GM12891 (cell line): ENCODE results near the gene NOL9.

Experiments used
- DNase-seq: peaks from one replicate; pipeline ENCODE4 v3.0.0; 2011; ENCODE audit warnings: low spot score; ENCODE audit not compliant: insufficient read length
- FAIRE-seq: peaks from 2 replicates; lab custom pipeline; 2011; peaks lifted over from hg19 to GRCh38; lab: Jason Lieb, UNC
- PAX5 ChIP-seq: IDR thresholded peaks from 2 replicates; pipeline ENCODE4 v1.6.1; 2011; ENCODE audit warnings: low read length, moderate library complexity, mild to moderate bottlenecking; ENCODE audit not compliant: insufficient read depth, severe bottlenecking
- POLR2A ChIP-seq: IDR thresholded peaks from 2 replicates; pipeline ENCODE4 v1.6.1; 2011; ENCODE audit warnings: low read depth, low read length, control low read depth
- POLR2AphosphoS5 ChIP-seq: IDR thresholded peaks from 2 replicates; pipeline ENCODE4 v1.6.1; 2011; ENCODE audit warnings: low read depth, low read length, control low read depth
- POU2F2 ChIP-seq: IDR thresholded peaks from 2 replicates; pipeline ENCODE4 v1.6.1; 2011; ENCODE audit warnings: low read depth, mild to moderate bottlenecking, control low read depth, low read length, moderate library complexity
- SPI1 ChIP-seq: IDR thresholded peaks from 2 replicates; pipeline ENCODE4 v1.6.1; 2011; ENCODE audit warnings: low read depth, low read length, control low read depth
- TAF1 ChIP-seq: IDR thresholded peaks from 2 replicates; pipeline ENCODE4 v1.6.1; 2011; ENCODE audit warnings: low read depth, low read length, control low read depth

Gene NOL9

DNA sequence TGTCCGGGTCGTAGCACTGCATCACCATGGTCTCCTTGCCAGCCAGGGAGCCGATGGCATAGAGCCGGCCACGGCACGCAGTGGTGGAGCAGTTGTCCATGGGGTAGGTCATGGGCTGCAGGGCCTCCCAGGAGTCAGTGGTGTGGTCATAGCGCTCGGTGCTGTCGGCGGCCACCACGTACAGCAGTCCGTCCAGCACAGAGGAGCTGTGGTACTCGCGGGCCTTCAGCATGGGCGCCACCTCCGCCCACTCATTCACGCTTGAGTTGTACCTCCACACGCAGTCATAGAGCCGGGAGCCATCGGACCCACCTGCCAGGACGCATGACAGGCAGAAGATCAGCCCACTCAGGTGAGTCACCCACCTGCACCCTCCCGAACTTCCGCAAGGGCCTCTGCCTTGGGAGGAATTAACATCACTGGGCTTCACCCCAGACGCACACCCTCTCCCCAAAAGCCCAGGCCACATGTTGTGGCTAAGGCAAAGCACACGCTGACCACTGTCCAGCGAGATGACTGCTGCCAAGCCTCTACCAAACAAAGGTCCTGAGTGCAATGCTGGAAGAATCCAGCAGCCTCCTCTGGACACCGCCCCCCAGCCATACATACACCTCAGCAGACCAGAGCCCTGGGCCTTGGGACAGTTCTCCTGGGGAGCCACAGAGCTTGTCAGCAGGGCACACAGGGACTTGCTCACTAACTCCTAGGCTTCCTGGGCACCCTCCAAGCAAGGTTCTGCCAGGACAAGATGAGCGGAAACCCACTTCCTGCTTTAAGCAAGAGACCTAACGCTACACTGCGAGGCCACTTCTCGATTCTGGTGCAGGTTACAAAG is 45.0 kb upstream of the NOL9 start:
- TF ChIP-seq SPI1 (peak; percentile 73), PAX5 (no peak)
- DNase-seq: no peak

DNA sequence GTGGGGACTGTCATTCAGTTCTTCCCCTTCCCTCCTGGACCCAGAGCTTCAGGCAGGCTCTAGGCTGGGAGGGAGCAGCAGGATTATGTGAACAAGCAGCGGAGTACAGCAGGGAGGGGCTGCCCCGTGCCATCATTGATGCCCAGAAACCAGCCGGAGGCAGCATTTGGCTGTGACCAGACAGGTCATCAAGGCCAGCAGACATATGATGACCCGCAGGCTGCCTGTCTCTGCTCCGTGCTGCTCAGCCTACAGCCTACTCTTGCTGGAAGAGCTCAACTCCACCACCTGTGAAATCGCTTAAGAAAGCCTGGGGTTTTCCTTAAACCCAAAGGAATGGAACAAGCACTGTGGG is 43.4 kb upstream of the NOL9 start:
- no peak for FAIRE-seq

More for the DNA sequence above, 45.0 kb upstream of the NOL9 start:
- peak; percentile 57 for FAIRE-seq

DNA sequence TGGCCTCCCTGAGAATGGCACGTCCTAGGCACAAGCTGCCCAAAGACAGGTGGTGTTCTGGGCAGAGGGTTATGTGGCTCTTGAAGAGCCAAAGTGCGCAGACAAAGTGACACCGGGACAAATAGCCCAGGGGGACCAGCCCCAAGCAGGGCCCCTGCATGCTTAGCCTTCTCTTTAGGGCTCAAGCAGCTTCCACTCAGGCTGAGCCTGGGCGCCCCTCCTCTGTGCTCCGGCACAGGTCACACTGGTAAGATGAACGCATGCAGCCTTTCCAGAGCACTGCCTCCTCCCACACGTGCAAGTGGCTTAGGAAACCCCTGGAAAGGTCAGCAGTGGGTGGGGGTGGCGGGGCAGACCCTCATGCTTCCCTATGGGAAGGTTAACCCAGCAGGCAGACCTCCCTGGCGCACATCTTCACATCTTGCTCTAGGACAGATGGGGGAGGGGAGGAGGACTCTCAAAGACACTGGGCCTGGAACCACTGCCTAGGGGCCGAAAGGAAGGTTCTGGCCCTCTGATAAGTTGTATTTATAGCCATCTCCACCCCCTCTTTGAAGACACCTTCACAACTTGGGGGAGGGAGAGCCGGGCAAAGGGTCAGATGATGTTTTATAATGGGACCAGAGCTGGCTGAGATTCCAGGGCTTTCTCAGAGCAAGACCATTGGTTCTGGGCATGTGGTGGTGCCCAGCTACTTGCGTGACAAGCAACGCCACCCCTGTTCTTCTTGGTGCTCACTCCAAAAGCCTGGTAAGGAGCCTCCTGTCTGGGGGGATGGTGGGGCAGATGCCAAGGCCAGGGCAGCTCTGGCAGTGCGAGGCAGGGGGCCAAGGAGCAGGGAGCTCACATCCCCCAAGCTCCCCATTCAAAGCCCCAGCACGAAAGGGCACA is 42.8 kb upstream of the NOL9 start:
- DNase-seq (no peak), FAIRE-seq (no peak)
- no peak for TF ChIP-seq SPI1
- no peak for TF ChIP-seq POU2F2
- no peak for TF ChIP-seq POLR2A
- TF ChIP-seq TAF1: no peak
- no peak for TF ChIP-seq PAX5
- TF ChIP-seq POLR2AphosphoS5: no peak

More for the DNA sequence above, 43.4 kb upstream of the NOL9 start:
- DNase-seq: no peak
- TF ChIP-seq POLR2A (no peak), SPI1 (no peak), TAF1 (no peak), POU2F2 (no peak), POLR2AphosphoS5 (no peak), PAX5 (no peak)

DNA sequence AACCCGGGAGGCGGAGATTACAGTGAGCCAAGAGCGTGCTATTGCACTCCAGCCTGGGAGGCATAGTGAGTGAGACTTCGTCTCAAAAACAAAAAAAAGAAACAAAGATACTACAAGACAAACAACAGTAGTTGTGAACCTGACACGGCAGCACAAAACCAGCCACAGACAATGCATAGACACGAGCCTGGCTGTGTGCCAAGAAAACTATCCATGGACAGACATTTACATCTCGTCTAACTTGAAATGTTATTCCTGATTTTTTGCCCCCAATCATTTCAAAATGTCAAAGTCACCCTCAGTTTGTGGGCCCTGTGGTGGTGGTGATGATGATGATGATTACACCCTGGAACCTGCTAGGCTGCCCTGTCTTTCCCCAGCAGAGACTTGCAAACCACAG is 42.0 kb upstream of the NOL9 start:
- FAIRE-seq: no peak
- no peak for DNase-seq
- TF ChIP-seq POLR2AphosphoS5: no peak
- TF ChIP-seq TAF1: no peak
- TF ChIP-seq SPI1: no peak
- TF ChIP-seq PAX5: no peak
- no peak for TF ChIP-seq POLR2A
- no peak for TF ChIP-seq POU2F2

DNA sequence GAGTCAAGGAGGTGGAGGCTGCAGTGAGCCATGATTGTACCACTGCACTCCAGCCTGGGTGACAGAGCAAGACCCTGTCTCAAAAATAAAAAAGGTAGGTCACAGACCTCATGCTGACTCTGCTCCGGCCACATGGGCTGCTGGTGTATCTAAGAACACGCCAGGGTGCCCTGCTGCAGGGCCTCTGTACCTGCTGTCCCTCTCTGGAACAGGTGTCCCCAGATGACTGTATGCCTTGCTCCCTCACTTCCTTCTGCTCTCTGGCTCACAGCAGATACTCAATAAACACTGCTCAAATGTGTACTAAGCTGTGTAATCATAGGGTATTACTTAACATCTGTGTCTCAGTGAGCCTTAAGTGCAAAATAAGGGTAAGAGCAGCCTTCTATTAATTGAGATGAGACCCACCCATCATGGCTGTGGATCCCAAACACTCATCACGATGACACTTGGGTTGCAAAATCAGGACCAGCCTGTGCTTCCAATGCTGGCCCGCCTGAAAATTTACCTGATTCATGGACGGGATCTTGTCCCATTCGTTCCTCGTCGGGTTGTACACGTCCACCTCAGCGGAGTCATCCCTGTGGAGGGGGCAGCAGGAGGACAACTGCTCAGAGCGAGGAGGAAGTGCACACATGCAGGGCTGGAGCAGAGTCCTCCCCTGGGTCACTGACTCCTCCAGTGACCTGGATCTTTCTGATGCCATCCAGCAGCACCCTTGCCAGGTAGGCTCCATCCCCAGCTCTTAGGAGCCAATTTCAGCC is 40.8 kb upstream of the NOL9 start:
- DNase-seq (no peak), FAIRE-seq (no peak)
- TF ChIP-seq SPI1: no peak
- no peak for TF ChIP-seq POLR2AphosphoS5
- TF ChIP-seq PAX5: no peak
- no peak for TF ChIP-seq POU2F2
- no peak for TF ChIP-seq TAF1
- no peak for TF ChIP-seq POLR2A

DNA sequence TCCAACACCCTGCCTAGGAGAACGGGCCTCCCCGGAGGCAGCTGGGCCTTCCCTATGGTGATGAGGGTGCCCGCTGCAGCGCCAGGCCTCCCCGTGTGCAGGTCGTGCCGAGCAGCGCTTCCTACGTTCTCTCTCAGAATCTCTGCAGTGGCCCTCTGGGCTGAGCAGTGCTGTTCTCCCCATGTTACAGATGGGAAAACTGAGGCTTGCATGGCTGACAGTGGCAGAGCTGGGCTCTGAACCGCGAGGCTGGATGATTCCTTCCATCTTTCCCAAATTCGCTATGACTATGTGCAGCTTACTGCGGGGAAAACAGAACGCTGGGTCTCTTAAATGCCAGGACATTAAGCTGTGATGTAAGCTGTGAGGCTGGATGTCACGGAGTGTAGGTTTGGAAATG is 39.5 kb upstream of the NOL9 start:
- TF ChIP-seq POLR2A (no peak), POU2F2 (no peak), PAX5 (no peak), POLR2AphosphoS5 (no peak), SPI1 (no peak), TAF1 (no peak)
- FAIRE-seq: no peak
- no peak for DNase-seq

DNA sequence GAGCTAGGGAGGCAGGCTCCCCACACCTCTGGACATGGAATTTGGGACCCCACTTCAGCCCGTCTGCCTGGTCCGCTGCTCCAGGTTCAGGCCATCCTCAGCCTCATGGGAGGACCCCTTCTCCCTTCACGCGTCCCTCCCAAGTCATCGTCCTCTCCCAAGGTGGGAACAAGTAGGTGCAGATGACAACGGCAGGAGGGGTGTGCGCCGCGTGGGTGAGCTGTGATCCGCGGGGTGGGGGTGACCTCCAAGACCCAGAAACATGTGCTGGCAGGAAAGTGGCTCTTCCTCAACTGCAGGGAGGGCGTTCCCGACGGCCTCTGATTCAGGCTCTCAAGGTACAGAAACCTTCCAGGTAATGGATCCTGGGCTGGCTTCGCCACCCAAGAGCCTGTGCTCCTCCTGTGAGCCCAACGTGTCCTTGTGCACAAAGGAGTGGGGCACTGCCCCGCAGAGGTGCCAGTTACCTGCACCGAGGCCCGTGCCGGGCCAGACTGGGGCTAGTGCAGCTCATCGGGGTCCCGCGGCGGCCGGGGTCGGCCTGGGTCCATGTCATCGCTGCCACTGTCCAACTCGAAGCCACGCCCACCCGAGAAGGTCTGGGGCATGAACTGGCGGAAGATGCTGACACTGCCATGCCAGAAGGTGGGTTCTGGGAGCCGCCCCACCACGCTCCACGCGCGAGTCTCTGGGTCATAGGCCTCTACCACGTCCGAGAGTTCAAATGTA is 38.7 kb upstream of the NOL9 start:
- FAIRE-seq: no peak

DNA sequence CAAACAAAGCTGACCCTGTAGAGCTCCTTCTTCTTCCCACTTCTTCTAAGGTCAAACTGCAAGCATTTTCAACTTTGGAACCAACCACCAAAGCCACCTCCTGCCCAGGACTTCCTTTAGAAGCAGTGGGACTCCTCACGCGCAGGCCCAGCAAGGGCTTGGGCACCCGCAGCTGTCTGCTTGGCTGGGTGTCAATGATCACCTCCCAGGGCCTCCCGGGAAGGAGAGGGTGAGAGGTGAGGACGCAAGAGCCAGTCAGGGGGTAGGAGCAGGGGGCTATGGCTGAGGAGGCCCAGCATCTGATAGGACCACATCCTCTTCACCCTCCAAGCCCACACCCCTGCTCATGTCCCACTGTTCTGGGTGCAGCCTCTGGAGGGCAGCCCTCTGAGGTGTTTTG is 38.1 kb upstream of the NOL9 start:
- no peak for TF ChIP-seq POLR2A
- no peak for TF ChIP-seq POLR2AphosphoS5
- no peak for TF ChIP-seq POU2F2
- TF ChIP-seq TAF1: no peak
- no peak for TF ChIP-seq SPI1
- no peak for TF ChIP-seq PAX5
- FAIRE-seq (no peak), DNase-seq (no peak)

More for the DNA sequence above, 38.7 kb upstream of the NOL9 start:
- TF ChIP-seq POLR2A (no peak), PAX5 (no peak), POU2F2 (no peak), TAF1 (no peak), SPI1 (no peak), POLR2AphosphoS5 (no peak)
- DNase-seq: no peak

DNA sequence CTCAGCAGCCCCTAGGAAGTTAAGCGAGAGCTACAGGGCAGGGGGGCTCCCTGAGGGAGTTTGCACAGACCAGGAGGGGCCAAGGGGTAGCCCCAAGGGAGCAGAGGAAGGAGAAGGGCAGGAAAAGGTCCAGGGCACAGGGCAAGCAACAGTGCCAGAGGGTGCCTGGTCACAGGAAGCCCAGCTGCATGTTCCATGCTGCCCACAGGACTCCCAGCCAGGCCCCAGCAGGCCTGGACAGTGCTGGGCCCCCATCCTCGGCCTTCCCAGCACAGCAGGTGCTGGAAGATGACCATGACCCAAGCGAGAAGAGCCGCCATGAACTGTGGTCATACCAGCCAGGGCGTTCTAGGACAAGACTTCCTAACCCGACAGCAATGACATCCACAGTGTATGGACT is 37.3 kb upstream of the NOL9 start:
- no peak for FAIRE-seq
- no peak for DNase-seq
- no peak for TF ChIP-seq PAX5
- TF ChIP-seq TAF1: no peak
- no peak for TF ChIP-seq SPI1
- no peak for TF ChIP-seq POLR2AphosphoS5
- no peak for TF ChIP-seq POU2F2
- no peak for TF ChIP-seq POLR2A
